IPS DF 6.9 (cell line): ENCODE results near the gene ARHGEF4.

Experiments
- DNase-seq: peaks from one replicate; pipeline ENCODE4 v3.0.0-alpha.2; 2013; ENCODE audit warnings: low read depth, low spot score
- H3K27ac ChIP-seq: one replicate; pipeline ENCODE4 v1.5.1; 2013; ENCODE audit warnings: low read length, control low read depth
- H3K27me3 ChIP-seq: 2 replicates; pipeline ENCODE4 v1.6.1; 2013; ENCODE audit warnings: mild to moderate bottlenecking, low read length; ENCODE audit not compliant: control insufficient read depth, insufficient read depth
- H3K36me3 ChIP-seq: 2 replicates; pipeline ENCODE4 v1.6.1; 2013; ENCODE audit warnings: low read length; ENCODE audit not compliant: control insufficient read depth, insufficient read depth
- H3K4me1 ChIP-seq: 2 replicates; pipeline ENCODE4 v1.6.1; 2013; ENCODE audit warnings: low read length; ENCODE audit not compliant: control insufficient read depth, insufficient read depth
- H3K4me3 ChIP-seq: 2 replicates; pipeline ENCODE4 v1.5.1; 2013; ENCODE audit warnings: mild to moderate bottlenecking, low read length
- H3K9me3 ChIP-seq: 2 replicates; pipeline ENCODE4 v1.6.1; 2013; ENCODE audit warnings: low read length, inconsistent platforms; ENCODE audit not compliant: control insufficient read depth, insufficient read depth
- WGBS: extraction: QIAGEN DNeasy Blood & Tissue Kit; methylation state at CpG from one replicate; pipeline ENCODE4 v1.1.7; 2013; ENCODE audit warnings: mixed read lengths, missing lambda C conversion rate; ENCODE audit not compliant: insufficient read length, insufficient coverage; 5-methylcytosine and 5-hydroxymethylcytosine counted together

The ARHGEF4 gene

GRCh38 chr2:130799295-130799694 lies 37.4 kb upstream of the ARHGEF4 start:
- no peak for DNase-seq
- Histone ChIP-seq H3K4me3 (no peak overlapping the region), H3K36me3 (no peaks in the 10 kb centered on the region), H3K9me3 (no peaks in the 10 kb centered on the region), H3K4me1 (no peaks in the 10 kb centered on the region; the same call in 1 of the 2 replicates), H3K27ac (no peak overlapping the region), H3K27me3 (peaks cover 3% of the 10 kb centered on the region; the same call in 1 of the 2 replicates)
- no CpG with 5 or more reads among the region's 1 CpG for WGBS

DNA sequence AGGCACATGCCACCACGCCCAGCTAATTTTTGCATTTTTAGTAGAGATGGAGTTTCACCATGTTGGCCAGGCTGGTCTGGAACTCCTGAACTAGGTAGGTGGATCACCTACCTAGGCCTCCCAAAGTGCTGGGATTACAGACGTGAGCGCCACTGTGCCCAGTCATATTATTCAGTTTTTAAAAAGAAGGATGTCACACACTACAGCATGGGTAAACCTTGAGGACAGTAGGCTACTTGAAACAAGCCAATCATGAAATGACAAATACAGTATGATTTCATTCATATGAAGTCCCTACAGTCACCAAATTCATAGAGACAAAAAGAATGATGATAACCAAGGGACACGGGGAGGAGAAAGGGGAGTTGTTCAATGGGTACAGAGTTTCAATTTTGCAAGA lies 31.1 kb upstream of the ARHGEF4 start:
- Histone ChIP-seq H3K4me3 (no peak overlapping the region), H3K27ac (no peak overlapping the region), H3K27me3 (no peaks in the 10 kb centered on the region), H3K9me3 (no peaks in the 10 kb centered on the region), H3K4me1 (no peaks in the 10 kb centered on the region), H3K36me3 (no peaks in the 10 kb centered on the region)
- WGBS, result no CpG with 5 or more reads among the region's 4 CpGs
- DNase-seq, result no peak

DNA sequence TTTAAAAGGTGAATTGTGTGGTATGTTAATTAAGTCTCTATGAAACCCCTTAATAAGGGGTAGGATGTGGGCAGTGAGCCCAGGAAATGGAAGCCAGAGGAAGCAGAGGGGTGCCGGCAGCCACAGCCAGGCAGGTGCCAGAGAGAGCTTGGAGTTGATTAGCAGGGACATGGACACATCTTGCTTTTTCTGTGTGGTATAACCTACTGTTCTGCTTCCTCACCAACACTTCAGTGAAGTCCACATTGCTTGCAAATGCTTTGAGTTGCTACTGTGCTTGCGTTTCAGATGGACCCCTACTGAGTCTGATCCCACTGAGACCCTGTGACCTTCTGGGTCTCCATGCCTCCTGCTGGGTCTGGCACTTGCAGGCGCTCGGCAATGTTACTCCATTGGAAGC lies 30.3 kb upstream of the ARHGEF4 start:
- H3K36me3 ChIP-seq, result no peaks in the 10 kb centered on the region
- no peak overlapping the region for H3K27ac ChIP-seq
- no CpG with 5 or more reads among the region's 4 CpGs for WGBS
- no peaks in the 10 kb centered on the region for H3K4me1 ChIP-seq
- H3K9me3 ChIP-seq, result no peaks in the 10 kb centered on the region
- DNase-seq, result no peak
- H3K27me3 ChIP-seq, result no peaks in the 10 kb centered on the region
- no peak overlapping the region for H3K4me3 ChIP-seq

DNA sequence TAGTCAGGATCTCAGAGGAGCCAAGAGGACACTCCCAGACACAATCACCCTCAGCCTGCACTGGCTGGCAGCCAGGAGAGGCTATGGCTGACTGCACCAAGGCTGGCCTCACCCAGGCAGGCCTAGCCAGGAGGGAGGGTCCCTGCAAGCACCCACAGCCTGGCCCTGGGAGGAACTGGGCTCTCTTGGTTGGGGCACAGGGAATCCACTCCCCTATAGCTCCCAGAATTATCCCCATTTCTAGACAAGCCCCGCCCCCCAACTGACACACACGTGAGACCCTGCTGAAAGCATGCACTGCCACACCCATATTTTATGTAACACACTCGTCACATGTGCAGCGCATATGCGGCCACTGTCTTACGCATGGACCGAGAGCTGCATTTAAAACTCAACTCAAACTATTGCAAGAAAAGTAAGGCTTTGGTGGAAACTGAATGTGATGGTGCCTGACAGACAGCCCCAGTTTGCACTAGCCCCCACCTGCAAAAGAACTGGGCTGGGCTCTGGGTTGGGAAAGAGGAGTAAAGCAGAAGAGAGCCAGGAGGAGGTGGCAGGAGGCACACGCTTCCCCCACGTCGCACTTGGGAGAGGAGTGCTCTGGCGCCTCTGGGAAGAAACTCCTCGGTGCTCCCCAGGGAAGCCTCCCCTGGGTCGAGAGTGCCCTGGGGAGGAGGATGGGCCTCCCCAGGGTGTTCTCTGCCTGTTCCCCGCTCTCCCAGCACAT lies 28.9 kb upstream of the ARHGEF4 start:
- H3K27me3 ChIP-seq, result no peaks in the 10 kb centered on the region
- no peaks in the 10 kb centered on the region for H3K36me3 ChIP-seq
- H3K27ac ChIP-seq, result no peak overlapping the region
- no peak overlapping the region for H3K4me3 ChIP-seq
- no peaks in the 10 kb centered on the region for H3K9me3 ChIP-seq
- WGBS, result no CpG with 5 or more reads among the region's 14 CpGs
- no peaks in the 10 kb centered on the region for H3K4me1 ChIP-seq
- DNase-seq, result no peak

GRCh38 chr2:130808482-130809268 lies 28.0 kb upstream of the ARHGEF4 start:
- Histone ChIP-seq H3K9me3 (no peaks in the 10 kb centered on the region), H3K4me3 (no peak overlapping the region), H3K27ac (no peak overlapping the region), H3K27me3 (no peaks in the 10 kb centered on the region), H3K4me1 (no peaks in the 10 kb centered on the region), H3K36me3 (no peaks in the 10 kb centered on the region)
- no peak for DNase-seq
- WGBS, result no CpG with 5 or more reads among the region's 12 CpGs

GRCh38 chr2:130810490-130810889 lies 26.2 kb upstream of the ARHGEF4 start:
- no peak for DNase-seq
- Histone ChIP-seq H3K4me1 (no peaks in the 10 kb centered on the region), H3K27me3 (0 out of 2 replicates have a peak, but pooled peaks cover 1% of the 10 kb centered on the region), H3K4me3 (no peak overlapping the region), H3K27ac (no peak overlapping the region), H3K36me3 (no peaks in the 10 kb centered on the region), H3K9me3 (no peaks in the 10 kb centered on the region)
- WGBS, result no CpG with 5 or more reads among the region's 7 CpGs

- no peaks in the 10 kb centered on the region for H3K4me1 ChIP-seq
- H3K27ac ChIP-seq, result no peak overlapping the region
- no CpG with 5 or more reads among the region's 5 CpGs for WGBS
- no peak overlapping the region for H3K4me3 ChIP-seq
- no peak for DNase-seq
- no peaks in the 10 kb centered on the region for H3K9me3 ChIP-seq
- no peaks in the 10 kb centered on the region for H3K36me3 ChIP-seq
- H3K27me3 ChIP-seq, result 0 out of 2 replicates have a peak, but pooled peaks cover 1% of the 10 kb centered on the region
Measured at GRCh38 chr2:130813722-130814121, 23.0 kb upstream of the ARHGEF4 start.

DNA sequence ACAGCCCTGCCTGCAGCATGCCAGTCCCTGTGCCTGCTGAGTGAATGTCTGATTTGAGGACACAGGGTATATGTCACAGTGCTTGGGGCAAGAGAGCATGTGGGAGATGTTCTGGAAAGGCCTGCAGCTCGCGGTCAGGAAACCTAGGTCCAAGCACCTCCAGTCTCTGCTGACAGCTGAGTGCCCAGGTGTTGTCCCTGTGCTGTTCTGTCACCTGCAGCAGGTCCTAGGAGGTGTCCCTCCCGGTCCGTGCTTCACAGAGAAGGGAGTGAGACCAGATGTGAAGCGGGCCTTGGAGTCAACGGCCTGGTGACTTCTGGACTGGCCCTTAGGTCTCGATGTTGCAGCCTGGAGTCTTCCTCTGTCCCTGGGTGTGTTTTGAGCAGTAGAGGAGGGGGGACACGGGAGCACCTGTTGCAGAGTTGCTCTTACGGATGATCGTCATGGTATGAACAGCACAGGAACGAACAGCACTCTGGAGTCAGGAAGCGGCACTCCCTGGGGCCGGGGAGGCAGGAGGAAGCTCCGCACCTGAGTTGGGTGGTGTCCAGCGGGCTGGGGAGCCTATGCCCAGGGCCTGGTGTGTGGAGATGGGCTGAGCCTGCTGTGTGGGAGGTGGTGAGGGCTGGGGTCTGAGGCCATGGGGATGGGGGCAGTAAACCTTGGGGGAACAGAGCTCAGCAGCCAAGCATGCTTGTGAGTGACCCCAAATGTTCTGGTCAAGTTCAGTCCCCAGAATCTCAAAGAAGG lies 21.6 kb upstream of the ARHGEF4 start:
- Histone ChIP-seq H3K4me1 (peaks cover 5% of the 10 kb centered on the region), H3K27me3 (0 out of 2 replicates have a peak, but pooled peaks cover 1% of the 10 kb centered on the region), H3K4me3 (no peak overlapping the region), H3K27ac (no peak overlapping the region), H3K36me3 (no peaks in the 10 kb centered on the region), H3K9me3 (no peaks in the 10 kb centered on the region)
- DNase-seq, result no peak
- no CpG with 5 or more reads among the region's 15 CpGs for WGBS

DNA sequence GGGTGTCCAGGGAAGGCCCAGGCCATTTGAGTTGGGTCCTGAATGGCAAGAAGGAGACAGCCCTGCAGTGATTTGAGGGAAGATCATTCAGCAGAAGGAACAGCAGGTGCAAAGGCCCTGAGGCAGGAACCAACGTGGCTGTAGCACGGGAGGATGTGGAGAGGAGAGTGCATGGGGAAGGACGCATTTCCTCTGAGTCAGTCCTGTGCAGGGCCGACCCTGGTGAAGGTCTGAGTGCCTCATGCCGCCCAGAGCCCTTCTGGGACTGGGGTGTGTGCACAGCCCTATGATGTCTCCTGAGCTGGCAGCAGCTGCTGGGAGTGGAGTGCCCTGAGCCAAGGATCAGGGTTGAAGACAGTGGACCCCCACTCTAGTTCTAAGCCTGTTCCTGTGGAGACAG lies 17.9 kb upstream of the ARHGEF4 start:
- no CpG with 5 or more reads among the region's 5 CpGs for WGBS
- 0 out of 2 replicates have a peak, but pooled peaks cover 1% of the 10 kb centered on the region for H3K27me3 ChIP-seq

DNA sequence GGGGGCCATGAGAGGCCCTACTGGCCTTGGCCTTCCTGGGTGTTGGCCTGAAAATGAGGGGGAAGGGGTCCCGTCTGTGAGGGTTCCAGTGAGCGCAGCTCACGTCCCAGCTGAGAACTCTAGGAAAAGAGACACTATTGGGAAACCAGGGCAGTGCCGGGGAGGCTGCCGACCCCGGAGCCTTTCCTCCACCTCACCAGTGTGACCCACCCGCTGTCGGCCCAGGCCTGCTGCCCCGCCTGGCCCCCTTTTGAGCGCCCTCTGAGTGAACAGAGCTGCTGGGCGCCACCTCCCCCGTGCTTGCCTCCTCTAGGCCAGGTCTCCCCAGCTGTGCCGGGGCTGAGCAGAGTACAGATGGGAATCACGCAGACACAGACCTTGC lies 17.5 kb upstream of the ARHGEF4 start:
- DNase-seq, result no peak
- Histone ChIP-seq H3K27me3 (0 out of 2 replicates have a peak, but pooled peaks cover 1% of the 10 kb centered on the region), H3K36me3 (no peaks in the 10 kb centered on the region), H3K27ac (no peak overlapping the region), H3K9me3 (no peaks in the 10 kb centered on the region), H3K4me3 (no peak overlapping the region), H3K4me1 (peaks cover 7% of the 10 kb centered on the region)
- no CpG with 5 or more reads among the region's 14 CpGs for WGBS

More for the DNA sequence above, 17.9 kb upstream of the ARHGEF4 start:
- Histone ChIP-seq H3K27ac (no peak overlapping the region), H3K4me3 (no peak overlapping the region), H3K9me3 (no peaks in the 10 kb centered on the region), H3K4me1 (peaks cover 6% of the 10 kb centered on the region), H3K36me3 (no peaks in the 10 kb centered on the region)
- DNase-seq, result no peak
